ENCODE data around the gene CCDC12. TPM values are rescaled to one million over a fixed set of nuclear protein-coding genes. Genes with fewer than 3 reads are reported as not detected.

Gene CCDC12
- total RNA-seq, 1 donor from 2014 or later = 64.3 TPM

GRCh38 chr3:46955801-46956259 is 20.7 kb downstream of the CCDC12 start:
- H3K9me3 Mint-ChIP-seq (ENCODE audit: low read depth) = no peaks in the 10 kb centered on the region
- H3K4me3 Mint-ChIP-seq (ENCODE audit: low read depth) = no peak overlapping the region
- H3K36me3 Mint-ChIP-seq (ENCODE audit: insufficient read depth) = no peaks in the 10 kb centered on the region
- peaks cover 83% of the 10 kb centered on the region for H3K4me1 Mint-ChIP-seq (ENCODE audit: low read depth)
- peak overlapping the region; percentile 67 for H3K27ac Mint-ChIP-seq
- DNase-seq (ENCODE audit: low spot score, unreplicated experiment) = no peak
- H3K27me3 Mint-ChIP-seq = no peaks in the 10 kb centered on the region
- TF ChIP-seq CTCF (IDR thresholded peaks at IDR 0.05; ENCODE audit: unreplicated experiment) = no peak

- H3K4me3 Mint-ChIP-seq (ENCODE audit: low read depth) = no peak overlapping the region
- no peaks in the 10 kb centered on the region for H3K9me3 Mint-ChIP-seq (ENCODE audit: low read depth)
- no peak for TF ChIP-seq CTCF (IDR thresholded peaks at IDR 0.05; ENCODE audit: unreplicated experiment)
- H3K27ac Mint-ChIP-seq = peak overlapping the region; percentile 90
- no peaks in the 10 kb centered on the region for H3K36me3 Mint-ChIP-seq (ENCODE audit: insufficient read depth)
- H3K27me3 Mint-ChIP-seq = no peaks in the 10 kb centered on the region
- peaks cover 79% of the 10 kb centered on the region for H3K4me1 Mint-ChIP-seq (ENCODE audit: low read depth)
- no peak for DNase-seq (ENCODE audit: low spot score, unreplicated experiment)
These were observed 21.4 kb downstream of the CCDC12 start for GRCh38 chr3:46955157-46955556.

GRCh38 chr3:46954178-46954577 is 22.4 kb downstream of the CCDC12 start:
- peaks cover 75% of the 10 kb centered on the region for H3K4me1 Mint-ChIP-seq (ENCODE audit: low read depth)
- DNase-seq (ENCODE audit: low spot score, unreplicated experiment) = no peak
- peak overlapping the region; percentile 89 for H3K27ac Mint-ChIP-seq
- H3K27me3 Mint-ChIP-seq = no peaks in the 10 kb centered on the region
- no peak for TF ChIP-seq CTCF (IDR thresholded peaks at IDR 0.05; ENCODE audit: unreplicated experiment)
- H3K36me3 Mint-ChIP-seq (ENCODE audit: insufficient read depth) = no peaks in the 10 kb centered on the region
- no peaks in the 10 kb centered on the region for H3K9me3 Mint-ChIP-seq (ENCODE audit: low read depth)
- H3K4me3 Mint-ChIP-seq (ENCODE audit: low read depth) = no peak overlapping the region

- Mint-ChIP-seq H3K36me3 (ENCODE audit: insufficient read depth) (no peaks in the 10 kb centered on the region), H3K9me3 (ENCODE audit: low read depth) (no peaks in the 10 kb centered on the region), H3K27me3 (no peaks in the 10 kb centered on the region), H3K27ac (peak overlapping the region; percentile 89), H3K4me1 (ENCODE audit: low read depth) (peaks cover 74% of the 10 kb centered on the region), H3K4me3 (ENCODE audit: low read depth) (no peak overlapping the region)
- no peak for TF ChIP-seq CTCF (IDR thresholded peaks at IDR 0.05; ENCODE audit: unreplicated experiment)
- DNase-seq (ENCODE audit: low spot score, unreplicated experiment) = no peak
These were observed 23.1 kb downstream of the CCDC12 start for GRCh38 chr3:46953234-46954010.

GRCh38 chr3:46952813-46953212 is 23.7 kb downstream of the CCDC12 start:
- Mint-ChIP-seq H3K4me3 (ENCODE audit: low read depth) (no peak overlapping the region), H3K4me1 (ENCODE audit: low read depth) (peaks cover 76% of the 10 kb centered on the region), H3K27me3 (no peaks in the 10 kb centered on the region), H3K27ac (peak overlapping the region; percentile 89), H3K9me3 (ENCODE audit: low read depth) (no peaks in the 10 kb centered on the region), H3K36me3 (ENCODE audit: insufficient read depth) (no peaks in the 10 kb centered on the region)
- TF ChIP-seq CTCF (IDR thresholded peaks at IDR 0.05; ENCODE audit: unreplicated experiment) = no peak
- no peak for DNase-seq (ENCODE audit: low spot score, unreplicated experiment)

Measured in progenitor cell of endocrine pancreas (in vitro differentiated cells).